HEK293T (cell line): ENCODE data around the gene VPS13A.
"Not testable (repeated sequence)": the region's sequence is repeated elsewhere in the genome, so short reads cannot be mapped to it uniquely, and the experiment has no call there.

Source experiments
- CTCF ChIA-PET: fragments of 350-600 bp; formaldehyde crosslinking; extraction: SDS; loops from one replicate; lab custom pipeline; 2021; ENCODE audit warnings: antibody characterized with exemption, inconsistent platforms; lab: Yijun Ruan, JAX
- POLR2A ChIA-PET: fragments of 350-600 bp; formaldehyde crosslinking; extraction: SDS; loops from one replicate; lab custom pipeline; 2020; ENCODE audit warnings: antibody characterized with exemption, inconsistent platforms; lab: Yijun Ruan, JAX
- DNase-seq: peaks from one replicate; pipeline ENCODE4 v3.0.0; 2012; ENCODE audit warnings: mixed read lengths; ENCODE audit errors: extremely low spot score
- ARNT ChIP-seq: fragments of 450-650 bp; IDR thresholded peaks from 2 replicates; pipeline ENCODE4 v1.6.1; 2017; ENCODE audit warnings: mild to moderate bottlenecking
- BHLHE40 ChIP-seq: fragments of 450-650 bp; IDR thresholded peaks from 2 replicates; pipeline ENCODE4 v1.6.1; 2016; ENCODE audit warnings: mild to moderate bottlenecking, moderate library complexity, borderline replicate concordance
- CTBP1 ChIP-seq: fragments of 450-650 bp; IDR thresholded peaks from 2 replicates; pipeline ENCODE4 v1.6.1; 2016; ENCODE audit warnings: borderline replicate concordance
- ELF4 ChIP-seq: fragments of 450-650 bp; IDR thresholded peaks from 2 replicates; pipeline ENCODE4 v1.6.1; 2017; ENCODE audit warnings: antibody characterized with exemption
- FOXA1 ChIP-seq: fragments of 450-650 bp; IDR thresholded peaks from 2 replicates; pipeline ENCODE4 v1.6.1; 2016; ENCODE audit warnings: mild to moderate bottlenecking
- FOXK2 ChIP-seq: fragments of 450-650 bp; IDR thresholded peaks from 2 replicates; pipeline ENCODE4 v1.6.1; 2016; ENCODE audit warnings: mild to moderate bottlenecking
- FOXM1 ChIP-seq: fragments of 450-650 bp; IDR thresholded peaks from 2 replicates; pipeline ENCODE4 v1.6.1; 2017; ENCODE audit warnings: mild to moderate bottlenecking, borderline replicate concordance
- HDGF ChIP-seq: fragments of 450-650 bp; IDR thresholded peaks from 2 replicates; pipeline ENCODE4 v1.6.1; 2017; ENCODE audit warnings: antibody characterized with exemption, borderline replicate concordance
- L3MBTL2 ChIP-seq: fragments of 450-650 bp; conservative IDR thresholded peaks from 2 replicates; pipeline ENCODE4 v1.6.1; 2016; ENCODE audit warnings: mild to moderate bottlenecking
- LEF1 ChIP-seq: fragments of 450-650 bp; IDR thresholded peaks from 2 replicates; pipeline ENCODE4 v1.6.1; 2017; ENCODE audit warnings: mild to moderate bottlenecking, borderline replicate concordance
- NFRKB ChIP-seq: fragments of 450-650 bp; IDR thresholded peaks from 2 replicates; pipeline ENCODE4 v1.6.1; 2016; ENCODE audit warnings: mild to moderate bottlenecking, moderate library complexity
- PKNOX1 ChIP-seq: fragments of 450-650 bp; IDR thresholded peaks from 2 replicates; pipeline ENCODE4 v1.6.1; 2016
- SP1 ChIP-seq: fragments of 450-650 bp; IDR thresholded peaks from 2 replicates; pipeline ENCODE4 v1.6.1; 2017
- SUZ12 ChIP-seq: fragments of 450-650 bp; IDR thresholded peaks from 2 replicates; pipeline ENCODE4 v1.6.1; 2016; ENCODE audit warnings: mild to moderate bottlenecking
- TARDBP ChIP-seq: fragments of 450-650 bp; IDR thresholded peaks from 2 replicates; pipeline ENCODE4 v1.6.1; 2016
- ZNF384 ChIP-seq: fragments of 450-650 bp; IDR thresholded peaks from 2 replicates; pipeline ENCODE4 v1.6.1; 2016

VPS13A gene

DNA sequence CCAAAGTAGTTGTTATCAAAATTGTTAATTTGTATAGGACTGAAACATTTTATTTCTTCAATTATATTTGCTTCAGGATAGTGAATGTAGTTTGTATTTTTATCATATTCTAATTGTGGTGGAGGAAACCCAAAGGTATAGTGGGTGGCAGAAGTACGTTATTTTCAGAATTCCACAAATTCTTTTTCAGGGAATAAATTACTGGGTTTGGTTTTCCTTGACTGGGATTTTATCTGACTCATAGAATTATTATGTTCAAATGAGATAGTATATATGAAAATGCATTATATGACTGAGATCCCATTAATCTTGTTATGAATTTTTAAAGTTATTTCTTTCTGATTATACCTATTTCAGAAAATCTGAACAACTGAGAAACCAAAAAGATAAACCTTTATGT is 73.7 kb downstream of the VPS13A start:
- ChIA-PET POLR2A (no interaction called here), CTCF (no interaction called here)
- TF ChIP-seq SP1 (no peak), SUZ12 (no peak), L3MBTL2 (no peak), CTBP1 (no peak), FOXK2 (no peak), TARDBP (no peak), PKNOX1 (no peak), BHLHE40 (no peak), ZNF384 (no peak), HDGF (no peak), FOXM1 (no peak), ARNT (no peak), NFRKB (no peak), FOXA1 (no peak), ELF4 (no peak), LEF1 (no peak)
- no peak for DNase-seq

DNA sequence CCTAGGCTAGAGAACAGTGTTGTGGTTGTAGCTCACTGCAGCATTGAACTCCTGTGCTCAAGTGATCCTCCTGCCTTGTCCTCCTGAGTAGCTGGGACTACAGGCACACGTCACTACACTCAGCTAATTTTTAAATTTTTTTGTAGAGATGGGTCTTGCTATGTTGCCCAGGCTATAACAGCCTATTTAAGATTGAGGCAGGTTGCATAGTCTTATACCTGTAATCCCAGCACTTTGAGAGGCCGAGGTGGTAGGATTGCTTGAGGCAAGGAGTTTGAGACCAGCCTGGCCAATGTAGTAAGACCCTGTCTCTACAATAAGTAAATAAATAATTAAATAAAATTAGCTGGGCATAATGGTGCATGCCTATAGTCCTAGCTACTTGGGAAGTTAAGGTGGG is 79.9 kb downstream of the VPS13A start:
- ChIA-PET POLR2A (no interaction called here), CTCF (interaction anchor here (0.7 kb wide), 1 partner anchor 41 kb away, joined by 4 read pairs; no protein-coding TSS in a partner anchor)
- no peak for TF ChIP-seq SUZ12
- TF ChIP-seq LEF1 = no peak
- no peak for TF ChIP-seq BHLHE40
- TF ChIP-seq ELF4 = no peak
- TF ChIP-seq L3MBTL2 = no peak
- no peak for TF ChIP-seq PKNOX1
- no peak for TF ChIP-seq FOXA1
- TF ChIP-seq ARNT = no peak
- TF ChIP-seq FOXK2 = no peak
- no peak for TF ChIP-seq CTBP1
- no peak for TF ChIP-seq SP1
- TF ChIP-seq FOXM1 = no peak
- TF ChIP-seq ZNF384 = no peak
- no peak for TF ChIP-seq HDGF
- no peak for TF ChIP-seq NFRKB
- TF ChIP-seq TARDBP = no peak
- DNase-seq = no peak

DNA sequence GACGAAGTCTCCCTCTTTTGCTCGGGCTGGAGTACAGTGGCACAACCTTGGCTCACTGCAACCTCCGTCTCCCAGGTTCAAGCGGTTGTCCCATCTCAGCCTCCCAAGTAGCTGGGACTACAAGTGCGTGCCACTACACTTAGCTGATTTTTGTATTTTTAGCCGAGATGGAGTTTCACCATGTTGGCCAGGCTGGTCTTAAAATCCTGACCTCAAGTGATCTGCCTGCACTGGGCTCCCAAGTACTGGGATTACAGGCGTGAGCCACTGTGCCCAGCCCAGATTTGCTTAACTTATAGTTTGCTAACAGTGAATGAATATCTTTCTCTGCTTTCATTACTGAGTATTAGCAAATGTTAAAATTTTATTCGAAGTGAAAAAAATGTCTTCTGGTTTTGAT is 84.3 kb downstream of the VPS13A start:
- ChIA-PET POLR2A (no interaction called here), CTCF (no interaction called here)
- TF ChIP-seq L3MBTL2 (no peak), SP1 (no peak), ARNT (no peak), FOXM1 (no peak), SUZ12 (no peak)
- DNase-seq = no peak

DNA sequence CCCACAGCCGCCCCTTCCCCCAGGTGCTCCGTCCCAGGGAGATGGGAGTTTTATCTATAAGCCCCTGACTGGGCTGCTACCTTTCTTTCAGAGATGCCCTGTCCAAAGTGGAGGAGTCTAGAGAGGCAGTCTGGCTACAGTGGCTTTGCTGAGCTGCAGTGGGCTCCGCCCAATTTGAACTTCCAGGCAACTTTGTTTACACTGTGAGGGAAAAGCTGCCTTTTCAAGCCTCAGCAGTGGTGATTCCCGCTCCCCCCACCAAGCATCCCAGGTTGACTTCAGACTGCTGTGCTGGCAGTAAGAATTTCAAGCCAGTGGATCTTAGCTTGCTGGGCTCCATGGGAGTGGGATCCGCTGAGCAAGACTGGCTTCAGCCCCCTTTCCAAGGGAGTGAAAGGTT is 90.4 kb downstream of the VPS13A start:
- CTCF ChIA-PET, POLR2A ChIA-PET, DNase-seq: not testable (repeated sequence)

- TF ChIP-seq FOXA1 (no peak), TARDBP (no peak), ELF4 (no peak), CTBP1 (no peak), ARNT (no peak), FOXK2 (no peak), HDGF (no peak), L3MBTL2 (no peak), PKNOX1 (no peak), BHLHE40 (no peak), FOXM1 (no peak), NFRKB (no peak), SP1 (no peak), LEF1 (no peak), SUZ12 (no peak), ZNF384 (no peak)
- no peak for DNase-seq
- CTCF ChIA-PET = interaction anchor here (0.6 kb wide), 1 partner anchor 1170 kb away, joined by 3 read pairs; no protein-coding TSS in a partner anchor
- POLR2A ChIA-PET = no interaction called here
Measured at GRCh38 chr9:77271023-77271690, 93.8 kb downstream of the VPS13A start.

DNA sequence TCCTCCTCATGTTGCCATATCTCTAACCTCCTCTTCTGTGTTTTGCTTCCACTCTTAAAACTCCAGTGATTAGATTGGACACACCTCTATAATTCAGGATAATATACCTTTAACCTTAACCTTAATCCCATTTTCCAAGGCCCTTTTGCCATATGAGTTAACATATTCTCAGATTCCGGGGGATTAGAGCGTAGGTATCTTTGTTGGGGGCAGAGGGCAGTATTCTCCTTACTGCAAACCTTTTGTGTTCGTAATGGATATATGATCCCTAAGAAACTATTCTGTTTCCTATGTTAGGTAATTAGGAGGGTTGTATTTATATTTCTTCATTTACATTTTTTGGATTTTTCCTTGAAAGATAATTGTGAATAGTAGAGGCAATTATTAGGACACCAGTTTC is 99.5 kb downstream of the VPS13A start:
- ChIA-PET POLR2A (no interaction called here), CTCF (no interaction called here)
- TF ChIP-seq CTBP1 (no peak), BHLHE40 (no peak), FOXK2 (no peak), TARDBP (no peak), SUZ12 (no peak), ELF4 (no peak), ZNF384 (no peak), L3MBTL2 (no peak), FOXA1 (no peak)

More for the DNA sequence above, 99.5 kb downstream of the VPS13A start:
- DNase-seq = no peak
